Amniotic epithelial cell (primary cell): Measurements from ENCODE around the gene MAN1C1.
A peak's percentile ranks its signal among the peaks of the same experiment; 100 is the strongest.
"Not testable (repeated sequence)": the region's sequence is repeated elsewhere in the genome, so short reads cannot be mapped to it uniquely, and the experiment has no call there.

Experiments used
- DNase-seq: peaks from one replicate; pipeline ENCODE4 v3.0.0-alpha.2; 2010; ENCODE audit warnings: low read depth

Gene MAN1C1

GRCh38 chr1:25698252-25698651 is 81.7 kb downstream of the MAN1C1 start:
- peak; percentile 71 for DNase-seq

- not testable (repeated sequence) for DNase-seq
Measured at GRCh38 chr1:25699059-25699458, 82.5 kb downstream of the MAN1C1 start.

GRCh38 chr1:25699500-25700143 is 83.0 kb downstream of the MAN1C1 start:
- DNase-seq = no peak

- peak; percentile 45 for DNase-seq
Measured at GRCh38 chr1:25700144-25700523, 83.5 kb downstream of the MAN1C1 start.

GRCh38 chr1:25700626-25701025 is 84.0 kb downstream of the MAN1C1 start:
- DNase-seq = no peak

GRCh38 chr1:25701030-25701785 is 84.6 kb downstream of the MAN1C1 start:
- DNase-seq = no peak

- peak; percentile 46 for DNase-seq
Measured at GRCh38 chr1:25702101-25702775, 85.6 kb downstream of the MAN1C1 start.

- no peak for DNase-seq
Measured at GRCh38 chr1:25703041-25703440, 86.5 kb downstream of the MAN1C1 start.

GRCh38 chr1:25703671-25704266 is 87.2 kb downstream of the MAN1C1 start:
- no peak for DNase-seq

- no peak for DNase-seq
Measured at GRCh38 chr1:25704267-25704691, 87.7 kb downstream of the MAN1C1 start.

- no peak for DNase-seq
Measured at GRCh38 chr1:25705699-25706098, 89.1 kb downstream of the MAN1C1 start.

GRCh38 chr1:25706146-25707089 is 89.8 kb downstream of the MAN1C1 start:
- no peak for DNase-seq

GRCh38 chr1:25707280-25708016 is 90.9 kb downstream of the MAN1C1 start:
- DNase-seq = no peak

- peak; percentile 29 for DNase-seq
Measured at GRCh38 chr1:25710583-25711347, 94.2 kb downstream of the MAN1C1 start.

- peak; percentile 58 for DNase-seq
Measured at GRCh38 chr1:25711555-25712298, 95.1 kb downstream of the MAN1C1 start.

GRCh38 chr1:25712299-25712970 is 95.8 kb downstream of the MAN1C1 start:
- DNase-seq = no peak

GRCh38 chr1:25713961-25714360 is 97.4 kb downstream of the MAN1C1 start:
- no peak for DNase-seq

GRCh38 chr1:25714372-25714931 is 97.9 kb downstream of the MAN1C1 start:
- DNase-seq = no peak
